ENCODE measurements around the gene TPX2.

Gene TPX2, protein sequence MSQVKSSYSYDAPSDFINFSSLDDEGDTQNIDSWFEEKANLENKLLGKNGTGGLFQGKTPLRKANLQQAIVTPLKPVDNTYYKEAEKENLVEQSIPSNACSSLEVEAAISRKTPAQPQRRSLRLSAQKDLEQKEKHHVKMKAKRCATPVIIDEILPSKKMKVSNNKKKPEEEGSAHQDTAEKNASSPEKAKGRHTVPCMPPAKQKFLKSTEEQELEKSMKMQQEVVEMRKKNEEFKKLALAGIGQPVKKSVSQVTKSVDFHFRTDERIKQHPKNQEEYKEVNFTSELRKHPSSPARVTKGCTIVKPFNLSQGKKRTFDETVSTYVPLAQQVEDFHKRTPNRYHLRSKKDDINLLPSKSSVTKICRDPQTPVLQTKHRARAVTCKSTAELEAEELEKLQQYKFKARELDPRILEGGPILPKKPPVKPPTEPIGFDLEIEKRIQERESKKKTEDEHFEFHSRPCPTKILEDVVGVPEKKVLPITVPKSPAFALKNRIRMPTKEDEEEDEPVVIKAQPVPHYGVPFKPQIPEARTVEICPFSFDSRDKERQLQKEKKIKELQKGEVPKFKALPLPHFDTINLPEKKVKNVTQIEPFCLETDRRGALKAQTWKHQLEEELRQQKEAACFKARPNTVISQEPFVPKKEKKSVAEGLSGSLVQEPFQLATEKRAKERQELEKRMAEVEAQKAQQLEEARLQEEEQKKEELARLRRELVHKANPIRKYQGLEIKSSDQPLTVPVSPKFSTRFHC

DNA sequence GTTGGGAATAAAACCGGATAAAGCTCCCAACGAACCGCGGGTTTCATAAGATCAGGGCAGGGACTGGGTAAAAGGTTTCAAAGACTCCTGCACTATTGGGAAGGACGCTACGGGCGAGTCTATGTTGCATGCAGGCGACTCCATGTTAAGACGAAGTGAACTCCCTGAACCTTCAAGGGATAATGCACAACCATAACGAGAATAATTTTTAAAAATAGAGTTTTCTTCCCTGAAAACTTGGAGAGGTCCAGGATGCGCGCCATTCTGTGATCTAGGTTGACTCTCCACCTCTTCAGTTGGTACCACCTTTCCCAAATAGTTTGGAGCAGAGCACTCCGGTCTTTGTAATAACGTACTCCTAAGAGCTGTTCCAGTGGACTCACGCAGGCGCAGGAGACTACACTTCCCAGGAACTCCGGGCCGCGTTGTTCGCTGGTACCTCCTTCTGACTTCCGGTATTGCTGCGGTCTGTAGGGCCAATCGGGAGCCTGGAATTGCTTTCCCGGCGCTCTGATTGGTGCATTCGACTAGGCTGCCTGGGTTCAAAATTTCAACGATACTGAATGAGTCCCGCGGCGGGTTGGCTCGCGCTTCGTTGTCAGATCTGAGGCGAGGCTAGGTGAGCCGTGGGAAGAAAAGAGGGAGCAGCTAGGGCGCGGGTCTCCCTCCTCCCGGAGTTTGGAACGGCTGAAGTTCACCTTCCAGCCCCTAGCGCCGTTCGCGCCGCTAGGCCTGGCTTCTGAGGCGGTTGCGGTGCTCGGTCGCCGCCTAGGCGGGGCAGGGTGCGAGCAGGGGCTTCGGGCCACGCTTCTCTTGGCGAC, at the start of gene TPX2:
TPX2 (plus strand) TSS at position 562 of the 821 bp plus-strand sequence. CDS start 18,187 bp downstream, outside the sequence.
- Histone ChIP-seq H3K4me3 (ENCODE audit: low read depth, low read length) (peak within 1 kb of the TSS; percentile 91), H3K36me3 (ENCODE audit: control insufficient read depth, insufficient read depth, low read length) (peaks cover 16% of the 10 kb centered on the region; the same call in 1 of the 2 replicates), H3K9ac (ENCODE audit: low read length) (peak within 1 kb of the TSS; percentile 88), H3K27me3 (ENCODE audit: control insufficient read depth, insufficient read depth, low read length) (no peaks in the 10 kb centered on the region), H3K27ac (ENCODE audit: low read depth, low read length) (peak within 1 kb of the TSS; percentile 58; the same call in 1 of the 2 replicates), H3K9me3 (ENCODE audit: control insufficient read depth, insufficient read depth, low read depth, low read length) (no peaks in the 10 kb centered on the region), H3K4me1 (ENCODE audit: control insufficient read depth, insufficient read depth, low read length) (peaks cover 11% of the 10 kb centered on the region)

DNA sequence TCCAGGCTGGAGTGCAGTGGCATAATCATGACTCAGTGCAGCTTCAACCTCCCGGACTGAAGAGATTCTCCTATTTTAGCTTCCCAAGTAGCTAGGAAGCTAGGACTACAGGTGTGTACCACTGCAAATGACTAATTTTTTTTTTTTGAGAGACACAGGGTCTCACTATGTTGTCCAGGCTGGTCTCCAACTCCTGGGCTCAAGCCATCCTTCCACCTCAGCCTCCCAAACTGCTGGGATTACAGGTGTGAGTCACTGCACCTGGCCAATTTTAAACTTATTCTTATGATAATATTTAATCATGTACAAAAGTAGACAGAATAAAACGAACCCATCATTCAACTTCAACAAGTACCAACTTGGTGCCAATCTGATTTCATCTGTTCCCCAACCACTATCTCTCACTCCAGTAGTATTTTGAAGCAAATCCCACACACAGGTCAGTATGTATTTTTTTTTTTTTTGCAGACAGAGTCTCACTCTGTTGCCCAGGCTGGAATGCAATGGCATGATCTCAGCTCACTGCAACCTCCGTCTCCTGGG, 48.9 kb upstream of the TPX2 start:
- H3K36me3 ChIP-seq (ENCODE audit: control insufficient read depth, insufficient read depth, low read length): peaks cover 24% of the 10 kb centered on the region
- H3K27ac ChIP-seq (ENCODE audit: low read depth, low read length): no peak overlapping the region
- peaks cover 40% of the 10 kb centered on the region for H3K4me1 ChIP-seq (ENCODE audit: control insufficient read depth, insufficient read depth, low read length)
- H3K9ac ChIP-seq (ENCODE audit: low read length): no peak overlapping the region
- H3K27me3 ChIP-seq (ENCODE audit: control insufficient read depth, insufficient read depth, low read length): no peaks in the 10 kb centered on the region
- H3K9me3 ChIP-seq (ENCODE audit: control insufficient read depth, insufficient read depth, low read depth, low read length): no peaks in the 10 kb centered on the region
- no peak overlapping the region for H3K4me3 ChIP-seq (ENCODE audit: low read depth, low read length)

DNA sequence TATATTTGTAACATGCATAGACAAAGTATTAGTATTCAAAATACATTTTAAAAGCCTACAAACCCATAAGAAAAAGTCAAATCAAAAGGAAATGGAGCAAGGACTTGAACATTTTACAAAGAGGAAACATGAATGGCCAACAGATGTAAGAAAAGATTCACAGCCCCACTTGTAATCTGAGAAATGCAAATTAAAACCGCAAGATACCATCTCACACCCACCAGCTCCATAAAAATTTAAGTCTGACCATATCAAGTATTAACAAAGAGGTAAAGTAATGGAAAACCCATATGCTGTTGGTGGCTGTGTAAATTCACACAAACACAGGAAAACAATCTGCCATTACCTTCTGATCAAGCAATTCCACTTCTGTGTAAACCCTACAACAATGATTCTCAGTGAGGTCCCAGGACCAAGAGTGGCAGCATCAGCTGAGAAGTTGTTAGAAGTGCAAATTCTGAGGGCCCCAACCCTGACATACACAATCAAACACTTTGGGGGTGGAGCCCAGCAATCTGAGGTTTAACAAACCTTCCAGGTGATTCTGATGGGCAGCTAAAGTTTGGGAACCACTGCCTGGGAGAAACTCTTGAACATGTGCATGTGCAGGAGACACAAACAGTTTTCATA, 47.3 kb upstream of the TPX2 start:
- H3K9ac ChIP-seq (ENCODE audit: low read length): no peak overlapping the region
- no peak overlapping the region for H3K4me3 ChIP-seq (ENCODE audit: low read depth, low read length)
- no peaks in the 10 kb centered on the region for H3K9me3 ChIP-seq (ENCODE audit: control insufficient read depth, insufficient read depth, low read depth, low read length)
- H3K36me3 ChIP-seq (ENCODE audit: control insufficient read depth, insufficient read depth, low read length): peaks cover 14% of the 10 kb centered on the region
- no peaks in the 10 kb centered on the region for H3K27me3 ChIP-seq (ENCODE audit: control insufficient read depth, insufficient read depth, low read length)
- H3K4me1 ChIP-seq (ENCODE audit: control insufficient read depth, insufficient read depth, low read length): peaks cover 40% of the 10 kb centered on the region
- H3K27ac ChIP-seq (ENCODE audit: low read depth, low read length): no peak overlapping the region

DNA sequence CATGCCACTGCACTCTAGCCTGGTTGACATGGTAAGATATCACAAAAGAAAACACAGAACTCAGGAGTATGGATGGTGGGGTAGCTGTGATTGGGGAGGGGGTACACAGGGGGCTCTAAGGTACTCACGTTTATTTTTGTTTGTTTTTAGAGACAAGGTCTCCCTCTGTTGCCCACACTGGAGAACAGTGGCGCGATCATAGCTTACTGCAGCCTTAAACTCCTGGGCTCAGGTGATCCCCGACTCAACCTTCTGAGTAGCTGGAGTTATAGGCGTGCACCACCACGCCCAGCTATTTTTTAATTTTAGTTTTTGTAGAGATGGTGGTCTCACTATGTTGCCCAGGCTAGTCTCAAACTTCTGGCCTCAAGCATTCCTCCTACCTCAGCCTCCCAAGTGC, 45.7 kb upstream of the TPX2 start:
- no peak overlapping the region for H3K27ac ChIP-seq (ENCODE audit: low read depth, low read length)
- H3K9me3 ChIP-seq (ENCODE audit: control insufficient read depth, insufficient read depth, low read depth, low read length): no peaks in the 10 kb centered on the region
- H3K9ac ChIP-seq (ENCODE audit: low read length): no peak overlapping the region
- H3K4me1 ChIP-seq (ENCODE audit: control insufficient read depth, insufficient read depth, low read length): peaks cover 40% of the 10 kb centered on the region
- H3K27me3 ChIP-seq (ENCODE audit: control insufficient read depth, insufficient read depth, low read length): no peaks in the 10 kb centered on the region
- no peak overlapping the region for H3K4me3 ChIP-seq (ENCODE audit: low read depth, low read length)
- H3K36me3 ChIP-seq (ENCODE audit: control insufficient read depth, insufficient read depth, low read length): peaks cover 8% of the 10 kb centered on the region; the same call in 1 of the 2 replicates

DNA sequence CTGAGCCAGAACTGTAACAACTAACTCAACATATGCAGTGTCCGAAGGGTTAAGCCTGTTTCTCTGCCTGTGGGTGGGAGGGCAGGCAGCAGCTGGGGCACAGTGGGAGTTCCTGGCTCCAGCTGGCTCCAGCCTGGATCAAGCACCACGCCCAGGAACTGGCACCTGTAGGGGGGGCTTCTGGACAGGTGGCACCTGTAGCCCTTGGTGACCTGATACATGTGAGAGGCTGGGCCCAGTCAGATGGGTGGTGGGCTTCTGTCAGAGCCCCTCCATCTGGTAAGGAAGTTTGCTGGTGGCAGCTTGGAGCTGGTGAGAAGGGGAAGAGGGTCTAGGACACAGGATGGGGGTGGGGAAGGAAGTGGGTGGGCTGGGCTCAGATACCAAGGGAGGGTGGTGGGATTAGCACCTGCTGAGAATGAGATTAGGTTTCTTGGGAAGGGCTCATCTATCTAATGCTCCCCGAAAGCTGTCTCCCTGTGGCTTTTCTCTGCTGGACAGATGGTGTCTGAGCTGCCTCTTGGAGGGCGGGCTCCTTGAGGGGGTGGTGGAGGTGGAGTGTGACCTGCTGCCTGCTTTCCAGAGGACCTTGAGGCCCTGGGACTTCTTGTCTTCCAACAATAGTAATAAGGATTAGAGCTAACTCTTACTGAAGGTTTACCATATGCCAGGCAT, 45.0 kb upstream of the TPX2 start:
- 0 out of 2 replicates have a peak, but pooled peaks cover 6% of the 10 kb centered on the region for H3K36me3 ChIP-seq (ENCODE audit: control insufficient read depth, insufficient read depth, low read length)
- no peaks in the 10 kb centered on the region for H3K27me3 ChIP-seq (ENCODE audit: control insufficient read depth, insufficient read depth, low read length)
- H3K4me1 ChIP-seq (ENCODE audit: control insufficient read depth, insufficient read depth, low read length): peaks cover 46% of the 10 kb centered on the region
- no peak overlapping the region for H3K27ac ChIP-seq (ENCODE audit: low read depth, low read length)
- H3K9ac ChIP-seq (ENCODE audit: low read length): no peak overlapping the region
- H3K4me3 ChIP-seq (ENCODE audit: low read depth, low read length): no peak overlapping the region
- no peaks in the 10 kb centered on the region for H3K9me3 ChIP-seq (ENCODE audit: control insufficient read depth, insufficient read depth, low read depth, low read length)

DNA sequence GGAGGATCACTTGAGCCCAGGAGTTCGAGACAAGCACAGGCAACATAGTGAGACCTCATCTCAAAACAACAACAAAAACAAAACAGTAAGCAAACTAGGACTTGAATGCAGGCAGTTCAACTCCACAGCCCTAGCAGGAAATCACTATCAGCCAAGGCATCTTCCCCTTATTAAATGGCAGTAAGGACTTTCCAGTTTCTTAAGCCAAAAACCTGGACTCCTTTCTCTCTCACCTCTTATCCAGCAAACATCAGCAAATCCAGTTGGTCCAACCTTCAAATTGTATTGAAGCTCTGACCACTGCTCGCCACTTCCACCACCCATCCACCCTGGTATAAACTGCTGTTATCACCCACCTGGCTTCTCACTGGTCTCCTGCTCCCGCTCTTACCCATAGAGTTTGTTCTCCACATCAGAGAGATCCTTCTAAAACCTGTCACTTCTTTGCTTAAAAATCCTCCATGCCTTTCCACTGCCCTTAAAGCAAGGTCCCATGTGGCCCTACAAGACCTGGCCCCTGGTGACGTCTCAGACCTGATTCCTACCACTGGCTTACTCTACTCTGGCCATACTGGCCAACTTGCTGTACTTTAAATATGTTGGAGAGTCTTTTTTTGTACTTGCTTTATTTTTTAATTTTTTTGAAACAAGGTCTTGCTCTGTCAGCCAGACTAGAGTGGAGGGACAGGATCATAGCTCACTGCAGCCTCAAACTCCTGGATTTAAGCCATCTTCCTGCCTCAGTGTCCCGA, 44.1 kb upstream of the TPX2 start:
- H3K4me1 ChIP-seq (ENCODE audit: control insufficient read depth, insufficient read depth, low read length): peaks cover 51% of the 10 kb centered on the region
- H3K27me3 ChIP-seq (ENCODE audit: control insufficient read depth, insufficient read depth, low read length): no peaks in the 10 kb centered on the region
- H3K9ac ChIP-seq (ENCODE audit: low read length): no peak overlapping the region
- peaks cover 12% of the 10 kb centered on the region; the same call in 1 of the 2 replicates for H3K36me3 ChIP-seq (ENCODE audit: control insufficient read depth, insufficient read depth, low read length)
- no peak overlapping the region for H3K4me3 ChIP-seq (ENCODE audit: low read depth, low read length)
- H3K9me3 ChIP-seq (ENCODE audit: control insufficient read depth, insufficient read depth, low read depth, low read length): no peaks in the 10 kb centered on the region
- H3K27ac ChIP-seq (ENCODE audit: low read depth, low read length): no peak overlapping the region

DNA sequence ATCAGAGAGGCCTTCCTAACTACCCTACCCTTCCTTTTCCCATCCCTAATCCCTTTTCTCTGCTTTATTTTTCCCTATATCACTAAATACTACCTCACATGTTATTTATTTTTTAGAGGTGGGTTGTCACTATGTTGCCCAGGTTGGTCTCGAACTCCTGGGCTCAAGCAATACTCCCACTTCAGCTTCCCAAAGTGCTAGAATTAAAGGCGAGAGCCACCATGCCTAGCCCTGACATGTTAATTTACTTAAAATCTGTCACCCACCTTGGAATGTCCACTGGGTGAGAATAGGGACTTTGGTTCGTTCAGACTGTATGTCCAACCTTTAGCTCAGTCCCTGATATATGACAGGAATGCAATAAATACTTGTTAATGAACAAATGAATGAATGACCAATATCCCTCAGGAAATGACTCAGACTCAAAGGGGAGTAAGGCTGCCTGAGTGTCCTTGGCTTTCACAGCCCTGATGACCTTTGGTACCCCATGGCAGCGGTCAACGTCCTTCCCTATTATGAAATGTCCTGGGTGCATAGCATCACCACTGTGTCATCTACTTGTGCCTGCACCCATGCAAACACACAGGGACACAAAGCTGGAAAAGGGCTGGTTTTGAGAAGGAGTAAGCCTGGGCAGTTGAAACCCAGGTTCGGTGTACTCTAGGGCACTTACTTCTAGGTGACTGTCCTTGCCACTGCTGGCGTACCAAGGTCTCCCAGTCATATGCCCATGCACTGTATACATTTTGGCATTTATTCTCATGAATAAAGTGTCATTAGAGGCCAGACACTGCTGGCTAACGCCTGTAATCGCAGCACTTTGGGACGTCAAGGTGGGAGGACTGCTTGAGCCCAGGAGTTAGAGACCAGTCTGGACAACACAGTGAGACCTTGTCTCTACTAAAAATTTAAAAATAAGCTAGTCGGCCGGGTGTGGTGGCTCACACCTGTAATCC, 43.0 kb upstream of the TPX2 start:
- peaks cover 51% of the 10 kb centered on the region for H3K4me1 ChIP-seq (ENCODE audit: control insufficient read depth, insufficient read depth, low read length)
- no peak overlapping the region for H3K27ac ChIP-seq (ENCODE audit: low read depth, low read length)
- no peak overlapping the region for H3K4me3 ChIP-seq (ENCODE audit: low read depth, low read length)
- H3K9me3 ChIP-seq (ENCODE audit: control insufficient read depth, insufficient read depth, low read depth, low read length): no peaks in the 10 kb centered on the region
- no peaks in the 10 kb centered on the region for H3K27me3 ChIP-seq (ENCODE audit: control insufficient read depth, insufficient read depth, low read length)
- H3K9ac ChIP-seq (ENCODE audit: low read length): no peak overlapping the region
- H3K36me3 ChIP-seq (ENCODE audit: control insufficient read depth, insufficient read depth, low read length): peaks cover 12% of the 10 kb centered on the region; the same call in 1 of the 2 replicates

DNA sequence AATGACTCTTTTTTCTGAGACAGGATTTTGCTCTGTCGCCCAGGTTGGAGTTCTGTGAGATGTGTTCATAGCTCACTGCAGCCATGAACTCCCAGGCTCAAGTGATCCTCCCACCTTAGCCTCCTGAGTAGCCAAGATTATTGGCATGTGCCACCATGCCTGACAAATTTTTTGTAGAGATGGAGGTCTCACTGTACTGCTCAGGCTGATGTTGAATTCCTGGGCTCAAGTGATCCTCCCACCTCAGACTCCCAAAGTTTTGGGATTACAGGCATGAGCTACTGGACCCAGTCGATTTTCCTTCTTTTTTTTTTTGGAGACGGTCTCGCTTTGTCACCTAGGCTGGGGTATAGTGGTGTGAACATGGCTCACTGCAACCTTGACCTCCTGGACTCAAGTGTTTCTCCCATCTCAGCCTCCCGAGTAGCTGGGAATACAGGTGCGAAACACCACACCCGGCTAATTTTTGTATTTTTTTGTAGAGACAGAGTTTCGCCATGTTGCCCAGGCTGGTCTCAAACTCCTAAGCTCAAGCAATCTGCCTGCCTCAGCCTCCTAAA, 40.8 kb upstream of the TPX2 start:
- no peaks in the 10 kb centered on the region for H3K9me3 ChIP-seq (ENCODE audit: control insufficient read depth, insufficient read depth, low read depth, low read length)
- H3K36me3 ChIP-seq (ENCODE audit: control insufficient read depth, insufficient read depth, low read length): peaks cover 22% of the 10 kb centered on the region; the same call in 1 of the 2 replicates
- no peak overlapping the region for H3K9ac ChIP-seq (ENCODE audit: low read length)
- peaks cover 41% of the 10 kb centered on the region for H3K4me1 ChIP-seq (ENCODE audit: control insufficient read depth, insufficient read depth, low read length)
- no peak overlapping the region for H3K4me3 ChIP-seq (ENCODE audit: low read depth, low read length)
- H3K27me3 ChIP-seq (ENCODE audit: control insufficient read depth, insufficient read depth, low read length): no peaks in the 10 kb centered on the region
- 0 out of 2 replicates have a peak overlapping the region, but pooled peaks have one; percentile 36 for H3K27ac ChIP-seq (ENCODE audit: low read depth, low read length)

Data from HUES6 (cell line).